Fibroblast of gingiva (primary cell): ENCODE results near the gene HP1BP3.
A peak's percentile ranks its signal among the peaks of the same experiment; 100 is the strongest.
"Not testable (repeated sequence)": the region's sequence is repeated elsewhere in the genome, so short reads cannot be mapped to it uniquely, and the experiment has no call there.

Source experiments
- DNase-seq: peaks from one replicate; pipeline ENCODE4 v3.0.0-alpha.2; 2011; ENCODE audit warnings: low read depth

Gene HP1BP3

GRCh38 chr1:20727746-20728316 is 59.3 kb downstream of the HP1BP3 start:
- DNase-seq: no peak

- DNase-seq: no peak
Observed at GRCh38 chr1:20726932-20727745, 60.0 kb downstream of the HP1BP3 start.

GRCh38 chr1:20726118-20726911 is 60.8 kb downstream of the HP1BP3 start:
- DNase-seq: no peak

- peak; percentile 26 for DNase-seq
Observed at GRCh38 chr1:20725189-20726117, 61.7 kb downstream of the HP1BP3 start.

- no peak for DNase-seq
Observed at GRCh38 chr1:20724364-20725188, 62.5 kb downstream of the HP1BP3 start.

GRCh38 chr1:20723537-20724363 is 63.4 kb downstream of the HP1BP3 start:
- no peak for DNase-seq

GRCh38 chr1:20723159-20723536 is 64.0 kb downstream of the HP1BP3 start:
- no peak for DNase-seq

GRCh38 chr1:20721117-20722061 is 65.7 kb downstream of the HP1BP3 start:
- no peak for DNase-seq

- DNase-seq: no peak
Observed at GRCh38 chr1:20720631-20721091, 66.4 kb downstream of the HP1BP3 start.

- no peak for DNase-seq
Observed at GRCh38 chr1:20719871-20720620, 67.1 kb downstream of the HP1BP3 start.

- no peak for DNase-seq
Observed at GRCh38 chr1:20719261-20719660, 67.8 kb downstream of the HP1BP3 start.

- not testable (repeated sequence) for DNase-seq
Observed at GRCh38 chr1:20718343-20718882, 68.7 kb downstream of the HP1BP3 start.

- DNase-seq: peak; percentile 79
Observed at GRCh38 chr1:20717452-20718342, 69.4 kb downstream of the HP1BP3 start, which contains the start of gene KIF17. Gene KIF17, minus strand, starts transcription at chr1:20718007. Its CDS starts 301 bp downstream, at chr1:20717706.

GRCh38 chr1:20716232-20716631 is 70.9 kb downstream of the HP1BP3 start:
- no peak for DNase-seq

- DNase-seq: no peak
Observed at GRCh38 chr1:20715406-20715805, 71.7 kb downstream of the HP1BP3 start.

- DNase-seq: no peak
Observed at GRCh38 chr1:20713440-20713839, 73.7 kb downstream of the HP1BP3 start.

- no peak for DNase-seq
Observed at GRCh38 chr1:20712215-20712577, 74.9 kb downstream of the HP1BP3 start.
